Activated CD8-positive, alpha-beta T cell treated with anti-CD3 and anti-CD28 coated beads for 36 hours (primary cell): ENCODE measurements around the gene ZNF512. TPM values are rescaled to one million over a fixed set of nuclear protein-coding genes. Genes with fewer than 3 reads are reported as not detected.

Source experiments
- ATAC-seq: fragments of 200-7000 bp; cut with Tn5 transposase; one replicate; pipeline ENCODE4 v1.10.0; 2021; ENCODE audit warnings: mild to moderate bottlenecking, moderate library complexity
- CTCF ChIA-PET: fragments of 350-600 bp; sonication (Branson Sonifier 250); formaldehyde crosslinking; loops from one replicate; lab custom pipeline; 2021; ENCODE audit warnings: antibody characterized with exemption; lab: Charles Lee
- POLR2A ChIA-PET: fragments of 350-600 bp; sonication (Branson Sonifier 250); formaldehyde crosslinking; loops from one replicate; lab custom pipeline; 2021; ENCODE audit warnings: antibody characterized with exemption; lab: Charles Lee
- DNase-seq: peaks from one replicate; pipeline ENCODE4 v3.0.0-alpha.2; 2020
- H3K27ac Mint-ChIP-seq: one replicate; pipeline ENCODE4 v1.8.0; 2021; ENCODE audit warnings: mild to moderate bottlenecking, mixed read lengths
- H3K27me3 Mint-ChIP-seq: one replicate; pipeline ENCODE4 v1.8.0; 2021; ENCODE audit warnings: mixed read lengths
- H3K36me3 Mint-ChIP-seq: one replicate; pipeline ENCODE4 v1.8.0; 2021; ENCODE audit warnings: low read depth, mixed read lengths
- H3K4me1 Mint-ChIP-seq: one replicate; pipeline ENCODE4 v1.8.0; 2021; ENCODE audit warnings: low read depth, mixed read lengths
- H3K4me3 Mint-ChIP-seq: one replicate; pipeline ENCODE4 v1.8.0; 2021; ENCODE audit warnings: mild to moderate bottlenecking, moderate library complexity, mixed read lengths
- H3K9me3 Mint-ChIP-seq: one replicate; pipeline ENCODE4 v1.8.0; 2021; ENCODE audit warnings: mixed read lengths
- intact Hi-C: fragments of 100-400 bp; cut with micrococcal nuclease; formaldehyde crosslinking; loops from one replicate; pipeline ENCODE4 v1.10.0; 2022
- total RNA-seq, 2 experiments: library from RNA; stranded (reverse); gene quantifications; one replicate each; pipeline ENCODE4 v1.2.3, GENCODE V29; 2021
- TF ChIP-seq, protein P1 (sequence below): fragments of 200-600 bp; IDR thresholded peaks from one replicate; pipeline ENCODE4 v1.8.0; 2022; ENCODE audit warnings: antibody characterized with exemption, mild to moderate bottlenecking

The ZNF512 gene
- total RNA-seq, 2 experiments from 2014 or later: 29.2 to 31.5 TPM

DNA sequence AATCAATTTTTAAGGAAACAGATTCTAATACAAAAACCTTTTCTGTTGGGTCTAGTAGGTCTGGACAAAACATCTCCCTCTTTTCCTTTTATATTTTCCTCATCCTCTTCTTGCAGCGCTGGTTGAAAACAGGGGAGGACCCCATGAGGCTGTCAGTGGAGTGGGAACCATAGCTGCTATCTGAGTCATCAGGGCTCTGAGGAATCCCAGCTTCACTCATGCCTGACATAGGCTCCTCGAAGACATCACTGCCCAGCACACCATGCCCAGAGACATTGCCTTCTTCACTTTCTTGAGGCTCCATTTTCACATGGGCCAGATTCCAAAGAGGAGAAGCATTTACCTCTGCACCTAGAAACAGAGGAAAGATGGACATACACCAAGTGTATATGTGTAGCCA lies 70.6 kb downstream of the ZNF512 start:
- intact Hi-C loops: no loop called here
- H3K4me3 Mint-ChIP-seq: no peak overlapping the region
- TF ChIP-seq, protein P1, sequence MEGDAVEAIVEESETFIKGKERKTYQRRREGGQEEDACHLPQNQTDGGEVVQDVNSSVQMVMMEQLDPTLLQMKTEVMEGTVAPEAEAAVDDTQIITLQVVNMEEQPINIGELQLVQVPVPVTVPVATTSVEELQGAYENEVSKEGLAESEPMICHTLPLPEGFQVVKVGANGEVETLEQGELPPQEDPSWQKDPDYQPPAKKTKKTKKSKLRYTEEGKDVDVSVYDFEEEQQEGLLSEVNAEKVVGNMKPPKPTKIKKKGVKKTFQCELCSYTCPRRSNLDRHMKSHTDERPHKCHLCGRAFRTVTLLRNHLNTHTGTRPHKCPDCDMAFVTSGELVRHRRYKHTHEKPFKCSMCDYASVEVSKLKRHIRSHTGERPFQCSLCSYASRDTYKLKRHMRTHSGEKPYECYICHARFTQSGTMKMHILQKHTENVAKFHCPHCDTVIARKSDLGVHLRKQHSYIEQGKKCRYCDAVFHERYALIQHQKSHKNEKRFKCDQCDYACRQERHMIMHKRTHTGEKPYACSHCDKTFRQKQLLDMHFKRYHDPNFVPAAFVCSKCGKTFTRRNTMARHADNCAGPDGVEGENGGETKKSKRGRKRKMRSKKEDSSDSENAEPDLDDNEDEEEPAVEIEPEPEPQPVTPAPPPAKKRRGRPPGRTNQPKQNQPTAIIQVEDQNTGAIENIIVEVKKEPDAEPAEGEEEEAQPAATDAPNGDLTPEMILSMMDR: no peak
- H3K4me1 Mint-ChIP-seq: peaks cover 16% of the 10 kb centered on the region
- ChIA-PET CTCF (interaction anchor here (2.5 kb wide), 1 partner anchor 30 kb away, joined by 14 read pairs; no protein-coding TSS in a partner anchor), POLR2A (interaction anchor here (1.0 to 1.4 kb wide), 3 partner anchors 11 to 238 kb away, joined by 3 to 5 read pairs (median 4); partner anchors contain the start of genes SLC4A1AP and SUPT7L)
- no peak for ATAC-seq
- no peaks in the 10 kb centered on the region for H3K27me3 Mint-ChIP-seq
- peaks cover 50% of the 10 kb centered on the region for H3K36me3 Mint-ChIP-seq
- no peaks in the 10 kb centered on the region for H3K9me3 Mint-ChIP-seq
- H3K27ac Mint-ChIP-seq: peak overlapping the region; percentile 23
- no peak for DNase-seq

DNA sequence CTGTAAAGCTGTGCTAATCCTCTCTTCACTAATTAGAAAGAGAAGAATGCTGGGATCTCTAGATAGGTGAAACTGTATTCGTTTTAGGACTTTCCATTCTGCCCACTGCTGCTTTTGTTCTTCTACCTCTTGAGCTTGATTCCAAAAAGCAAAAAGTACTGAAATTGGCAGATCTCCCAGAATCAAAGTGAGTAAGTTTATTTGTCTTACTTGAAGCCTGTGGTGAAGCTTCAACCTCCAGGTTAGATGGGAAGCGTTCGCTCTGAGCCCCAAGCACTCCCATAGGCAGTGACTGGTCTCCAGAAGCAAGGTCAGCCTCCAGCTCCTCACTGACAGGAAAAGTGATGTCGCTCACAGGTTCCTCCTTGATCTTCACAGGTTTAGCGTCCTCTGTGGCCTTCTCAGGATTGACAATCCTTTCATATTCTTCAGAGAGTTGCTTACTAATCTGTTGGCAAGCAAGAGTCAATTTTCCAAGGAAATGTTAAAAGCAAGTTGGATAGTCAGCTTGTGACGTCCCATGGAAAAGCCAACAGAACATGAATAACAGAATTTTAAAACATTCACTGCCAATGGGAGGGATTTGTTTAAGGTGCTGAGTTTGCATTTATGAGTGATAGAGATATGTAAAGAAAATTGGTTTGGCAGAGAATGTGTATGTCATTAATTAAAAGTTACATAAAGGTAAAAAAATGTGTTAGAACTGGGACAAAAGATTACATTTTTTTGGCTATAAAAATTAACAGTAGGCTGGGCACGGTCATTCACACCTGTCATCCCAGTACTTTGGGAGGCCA lies 72.5 kb downstream of the ZNF512 start:
- intact Hi-C loops: no loop called here
- H3K36me3 Mint-ChIP-seq: peaks cover 48% of the 10 kb centered on the region
- DNase-seq (no peak), ATAC-seq (no peak)
- H3K4me3 Mint-ChIP-seq: no peak overlapping the region
- TF ChIP-seq, protein P1: no peak
- peaks cover 26% of the 10 kb centered on the region for H3K4me1 Mint-ChIP-seq
- H3K27ac Mint-ChIP-seq: no peak overlapping the region
- ChIA-PET POLR2A (interaction anchor here (1.1 to 1.5 kb wide), 3 partner anchors 8 to 225 kb away, joined by 3 to 6 read pairs (median 3); partner anchors contain the start of genes SLC4A1AP and SUPT7L), CTCF (interaction anchor here (0.8 to 2.5 kb wide), 2 partner anchors 9 to 28 kb away, joined by 3 to 14 read pairs; no protein-coding TSS in a partner anchor)
- H3K9me3 Mint-ChIP-seq: no peaks in the 10 kb centered on the region
- no peaks in the 10 kb centered on the region for H3K27me3 Mint-ChIP-seq

DNA sequence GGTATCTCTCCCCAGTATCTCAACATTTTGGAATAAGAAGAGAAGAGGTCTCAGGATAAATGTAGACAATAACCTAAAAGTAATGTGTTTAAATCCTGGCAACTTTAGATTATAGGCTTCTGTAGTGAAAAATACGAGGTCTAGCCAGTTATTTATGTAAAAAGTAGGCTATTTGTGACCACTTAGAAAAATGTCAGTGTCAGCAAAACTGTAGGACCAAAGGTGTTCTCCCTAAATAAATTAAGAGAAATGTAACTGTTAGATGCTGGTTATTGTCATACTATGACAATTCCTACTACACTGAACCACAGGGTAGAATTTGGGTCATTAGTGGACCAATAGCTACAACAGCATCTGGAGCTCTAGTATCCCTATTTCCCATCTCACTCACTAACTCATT lies 78.5 kb downstream of the ZNF512 start:
- TF ChIP-seq, protein P1: no peak
- Mint-ChIP-seq H3K27ac (no peak overlapping the region), H3K4me1 (peaks cover 43% of the 10 kb centered on the region), H3K9me3 (no peaks in the 10 kb centered on the region), H3K4me3 (peak overlapping the region; percentile 93), H3K36me3 (peaks cover 25% of the 10 kb centered on the region), H3K27me3 (no peaks in the 10 kb centered on the region)
- ATAC-seq (no peak), DNase-seq (no peak)
- ChIA-PET POLR2A (interaction anchor here (1.2 to 3.1 kb wide), 2 partner anchors 11 to 20 kb away, joined by 3 to 13 read pairs; no protein-coding TSS in a partner anchor), CTCF (no interaction called here)
- intact Hi-C loops: no loop called here

DNA sequence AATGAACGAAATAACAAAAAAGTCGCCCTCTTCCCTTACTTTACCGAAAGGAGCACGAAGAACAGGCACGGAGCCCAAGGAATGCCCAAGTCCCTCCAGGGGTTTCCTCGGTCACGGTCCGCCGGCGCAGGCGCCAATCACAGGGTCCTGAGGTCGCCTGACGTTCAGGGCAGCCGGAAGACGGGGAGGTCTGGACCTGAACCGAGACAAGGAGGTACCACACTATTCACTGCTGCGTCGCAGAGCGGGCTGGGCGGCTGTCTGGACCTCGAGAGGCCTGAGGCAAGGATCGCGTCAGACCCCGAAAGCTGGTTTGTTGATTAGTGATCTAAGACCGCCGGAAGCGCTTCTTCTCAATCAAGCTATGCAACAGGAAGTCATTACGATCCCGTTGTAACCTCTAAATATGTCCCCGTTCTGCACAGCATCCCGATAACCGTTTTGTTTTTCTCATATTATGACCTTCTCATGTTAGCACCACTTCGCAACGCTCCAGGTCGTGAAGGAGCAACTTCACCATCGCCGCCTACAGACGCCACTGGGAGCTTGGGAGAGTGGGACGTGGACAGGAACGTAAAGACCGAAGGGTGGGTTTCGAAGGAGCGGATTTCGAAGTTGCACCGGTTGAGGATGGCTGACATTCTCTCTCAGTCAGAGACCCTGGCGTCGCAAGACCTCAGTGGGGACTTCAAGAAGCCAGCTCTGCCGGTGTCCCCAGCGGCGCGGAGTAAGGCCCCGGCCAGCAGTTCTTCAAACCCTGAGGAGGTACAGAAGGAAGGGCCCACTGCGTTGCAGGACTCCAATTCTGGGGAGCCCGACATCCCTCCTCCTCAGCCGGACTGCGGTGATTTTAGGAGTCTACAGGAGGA lies 80.7 kb downstream of the ZNF512 start, which contains the start of the genes SLC4A1AP and SUPT7L:
Gene SLC4A1AP (plus strand): TSS at position 605 of the 869 bp plus-strand sequence. CDS start 26 bp downstream, at position 631.
Gene SUPT7L (minus strand): TSS at position 330 of the 869 bp plus-strand sequence. CDS start 1,422 bp downstream, outside the sequence.
- no peaks in the 10 kb centered on the region for H3K27me3 Mint-ChIP-seq
- peak within 1 kb of the TSS; percentile 93 for H3K4me3 Mint-ChIP-seq
- peaks cover 50% of the 10 kb centered on the region for H3K4me1 Mint-ChIP-seq
- intact Hi-C loops: no loop called here
- H3K27ac Mint-ChIP-seq: peak within 1 kb of the TSS; percentile 100
- H3K9me3 Mint-ChIP-seq: no peaks in the 10 kb centered on the region
- DNase-seq (peak; percentile 81), ATAC-seq (peak; percentile 82)
- POLR2A ChIA-PET: interaction anchor here (0.7 to 3.1 kb wide), 24 partner anchors 8 to 294 kb away, joined by 3 to 13 read pairs (median 3); partner anchors contain the start of genes CCDC121, GPN1, NRBP1 and PPM1G
- CTCF ChIA-PET: interaction anchor here (1.0 to 6.6 kb wide), 4 partner anchors 12 to 53 kb away, joined by 3 to 58 read pairs (median 4); no protein-coding TSS in a partner anchor
- peaks cover 25% of the 10 kb centered on the region for H3K36me3 Mint-ChIP-seq
- TF ChIP-seq, protein P1: no peak
